Mesothelial cell of epicardium (in vitro differentiated cells): Measurements from ENCODE around the gene PROX2. TPM values are rescaled to one million over a fixed set of nuclear protein-coding genes. Genes with fewer than 3 reads are reported as not detected.

ENCODE experiments used
- DNase-seq, 2 experiments: peaks; one replicate each; pipeline ENCODE4 v3.0.0; 2021; ENCODE audit warnings: low spot score in 2 of 2; ENCODE audit not compliant: unreplicated experiment in 2 of 2
- H3K27ac Mint-ChIP-seq: 2 replicates; pipeline ENCODE4 v1.8.0; 2021; ENCODE audit warnings: mixed read lengths
- H3K27me3 Mint-ChIP-seq: 2 replicates; pipeline ENCODE4 v1.8.0; 2021; ENCODE audit warnings: low read depth, mixed read lengths
- H3K36me3 Mint-ChIP-seq: 2 replicates; pipeline ENCODE4 v1.8.0; 2021; ENCODE audit warnings: mixed read lengths
- H3K4me1 Mint-ChIP-seq: 2 replicates; pipeline ENCODE4 v1.8.0; 2021; ENCODE audit warnings: mixed read lengths
- H3K4me3 Mint-ChIP-seq: 2 replicates; pipeline ENCODE4 v1.8.0; 2021; ENCODE audit warnings: mild to moderate bottlenecking, moderate library complexity, mixed read lengths
- H3K9me3 Mint-ChIP-seq: 2 replicates; pipeline ENCODE4 v1.8.0; 2021; ENCODE audit warnings: mixed read lengths
- CTCF ChIP-seq: fragments of 200-600 bp; sonication (generic); IDR thresholded peaks from one replicate; pipeline ENCODE4 v1.5.0; 2021; ENCODE audit warnings: antibody characterized with exemption; ENCODE audit not compliant: unreplicated experiment
- total RNA-seq: library from RNA; stranded (reverse); gene quantifications from 3 replicates; pipeline ENCODE4 v1.2.1, GENCODE V29; 2021

PROX2 gene
- total RNA-seq, 1 donor from 2014 or later = not detected

DNA sequence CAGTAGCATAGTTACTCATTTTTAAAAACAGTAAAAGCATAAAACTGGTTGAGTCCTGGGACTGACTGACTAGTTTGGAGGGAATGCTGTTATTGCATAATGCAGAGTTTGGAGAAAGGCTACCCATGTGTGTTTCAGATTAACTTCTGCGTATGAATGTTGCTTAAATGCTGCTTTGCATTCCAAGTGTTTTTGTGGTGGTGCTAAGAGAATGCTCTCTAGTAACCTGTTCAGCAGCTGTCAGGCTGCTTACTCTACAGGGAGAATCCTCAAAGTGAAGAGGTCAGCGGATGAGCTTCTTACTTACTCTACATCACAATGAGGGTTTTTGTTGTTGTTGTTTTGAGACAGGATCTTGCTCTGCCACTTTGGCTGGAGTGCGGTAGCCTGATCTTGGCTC, 10.1 kb upstream of the PROX2 start:
- TF ChIP-seq CTCF = no peak
- Mint-ChIP-seq H3K4me3 (no peak overlapping the region), H3K27me3 (no peaks in the 10 kb centered on the region), H3K9me3 (no peaks in the 10 kb centered on the region), H3K36me3 (peaks cover 7% of the 10 kb centered on the region), H3K27ac (no peak overlapping the region), H3K4me1 (peaks cover 33% of the 10 kb centered on the region)
- DNase-seq = no peak

GRCh38 chr14:74882103-74882920, 6.4 kb upstream of the PROX2 start:
- H3K4me3 Mint-ChIP-seq = peak overlapping the region; percentile 100
- H3K36me3 Mint-ChIP-seq = no peaks in the 10 kb centered on the region
- H3K27me3 Mint-ChIP-seq = no peaks in the 10 kb centered on the region
- H3K4me1 Mint-ChIP-seq = peaks cover 33% of the 10 kb centered on the region
- H3K27ac Mint-ChIP-seq = peak overlapping the region; percentile 98
- no peak for TF ChIP-seq CTCF
- H3K9me3 Mint-ChIP-seq = no peaks in the 10 kb centered on the region
- DNase-seq = peak; percentile 30 to 62

- no peak for TF ChIP-seq CTCF
- no peaks in the 10 kb centered on the region for H3K9me3 Mint-ChIP-seq
- peaks cover 2% of the 10 kb centered on the region for H3K27me3 Mint-ChIP-seq
- peaks cover 33% of the 10 kb centered on the region for H3K4me1 Mint-ChIP-seq
- DNase-seq = peak; percentile 76 to 90
- no peaks in the 10 kb centered on the region for H3K36me3 Mint-ChIP-seq
- H3K27ac Mint-ChIP-seq = peak within 1 kb of the TSS; percentile 98
- H3K4me3 Mint-ChIP-seq = peak within 1 kb of the TSS; percentile 100
Observed at GRCh38 chr14:74881431-74882102, 5.6 kb upstream of the PROX2 start, which contains the start of gene DLST. Gene DLST, plus strand, starts transcription at chr14:74881916. Its CDS starts 38 bp downstream, at chr14:74881954.

DNA sequence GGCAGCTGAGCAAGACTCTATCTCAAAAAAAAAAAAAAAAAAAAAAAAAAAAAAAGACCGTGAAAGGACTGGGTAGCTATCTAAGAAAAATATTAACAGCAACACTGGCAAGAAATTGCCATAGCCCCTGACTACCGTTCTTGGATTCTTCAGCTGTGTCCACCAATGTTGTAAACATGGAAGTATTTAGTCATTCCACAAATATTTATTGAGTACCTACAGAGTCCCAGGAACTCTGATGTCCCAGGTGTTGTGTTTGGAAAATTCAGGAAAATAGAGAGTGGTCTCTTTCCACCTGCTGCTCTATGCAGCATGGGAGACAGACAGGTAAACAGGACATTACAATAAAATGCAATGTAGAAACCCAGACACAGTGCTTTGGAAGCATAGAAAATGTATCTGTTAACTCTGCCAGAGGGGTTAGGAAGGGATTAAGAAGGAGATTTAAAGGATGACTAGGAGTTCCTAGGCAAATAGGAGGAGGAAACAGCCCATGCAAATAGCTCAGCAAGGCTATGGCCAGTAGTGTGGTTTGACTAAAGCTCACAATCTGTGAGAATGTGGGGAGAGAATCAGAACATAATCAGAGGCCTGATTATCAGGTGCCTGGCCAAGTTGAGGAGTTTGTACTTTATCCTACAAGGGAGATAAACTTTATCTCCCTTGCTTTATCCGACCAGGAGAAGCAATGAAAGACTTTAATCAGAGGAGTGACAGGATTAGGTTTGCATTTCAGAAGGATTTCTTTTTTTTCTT, 3.7 kb upstream of the PROX2 start:
- Mint-ChIP-seq H3K36me3 (no peaks in the 10 kb centered on the region), H3K27ac (no peak overlapping the region), H3K4me3 (peak overlapping the region; percentile 26), H3K9me3 (no peaks in the 10 kb centered on the region), H3K27me3 (peaks cover 12% of the 10 kb centered on the region), H3K4me1 (peaks cover 31% of the 10 kb centered on the region)
- TF ChIP-seq CTCF = no peak
- no peak for DNase-seq

DNA sequence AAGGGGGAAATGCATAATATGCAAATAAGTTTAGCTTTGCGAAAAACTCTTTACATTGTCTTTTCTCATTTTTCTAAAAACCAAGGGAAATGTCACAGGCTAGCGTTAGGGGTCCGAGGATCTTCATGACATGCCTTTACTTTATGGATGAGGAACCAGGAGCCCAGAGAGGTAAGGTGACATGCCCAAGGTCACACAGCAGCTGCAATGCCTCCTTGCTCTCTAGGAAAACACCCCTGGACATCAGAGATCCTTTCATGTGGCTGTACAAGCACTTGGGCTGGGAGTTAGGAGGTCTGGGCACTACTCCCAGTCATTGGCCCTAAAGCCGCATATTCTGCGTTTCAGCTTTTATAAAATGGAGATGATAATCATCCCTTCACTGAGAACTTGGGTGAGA, 741 bp downstream of the PROX2 start:
- no peak overlapping the region for H3K4me3 Mint-ChIP-seq
- H3K27ac Mint-ChIP-seq = no peak overlapping the region
- no peak for TF ChIP-seq CTCF
- no peaks in the 10 kb centered on the region for H3K36me3 Mint-ChIP-seq
- peaks cover 5% of the 10 kb centered on the region for H3K4me1 Mint-ChIP-seq
- DNase-seq = no peak
- no peaks in the 10 kb centered on the region for H3K9me3 Mint-ChIP-seq
- peaks cover 20% of the 10 kb centered on the region for H3K27me3 Mint-ChIP-seq
